Measurements from ENCODE around the gene SPSB3.

Gene SPSB3

GRCh38 chr16:1775006-1775845 lies 7.1 kb downstream of the SPSB3 start:
- Histone ChIP-seq H3K36me3 (ENCODE audit: control insufficient read depth in 4 of 4, insufficient read depth in 4 of 4, low read length in 3 of 4) (peaks cover 0 to 64% (median 35%) of the 10 kb centered on the region in 4 experiments), H3K4me3 (ENCODE audit: control insufficient read depth in 1 of 7, extremely low read depth in 1 of 7, insufficient read depth in 4 of 7, low read depth in 2 of 7, low read length in 6 of 7) (no peak overlapping the region), H3K4me1 (ENCODE audit: control extremely low read depth in 1 of 4, control insufficient read depth in 4 of 4, insufficient read depth in 4 of 4, low read length in 3 of 4) (peaks cover 5 to 32% (median 31%) of the 10 kb centered on the region in 4 experiments), H3K9me3 (ENCODE audit: control extremely low read depth in 1 of 5, control insufficient read depth in 4 of 5, insufficient read depth in 2 of 5, low read depth in 1 of 5, low read length in 4 of 5) (no peaks in the 10 kb centered on the region), H3K27me3 (replicated peaks in 2 of 5; ENCODE audit: control insufficient read depth in 4 of 5, insufficient read depth in 5 of 5, low read length in 4 of 5) (no peaks in the 10 kb centered on the region), H3K27ac (ENCODE audit: insufficient read depth in 1 of 2, low read depth in 1 of 2, low read length in 2 of 2, poor library complexity in 1 of 2, severe bottlenecking in 2 of 2) (no peak overlapping the region)
- no peak for DNase-seq
- POLR2A ChIA-PET: interaction anchor here (0.6 kb wide), 1 partner anchor 25 kb away, joined by 3 read pairs; no protein-coding TSS in a partner anchor
- CTCF ChIA-PET: interaction anchor here (1.0 to 1.6 kb wide), 4 partner anchors 7 to 151 kb away, joined by 3 to 9 read pairs (median 4); partner anchors contain the start of genes NUBP2 and SPSB3
- 96% methylated on average over 29 of the region's 30 CpGs for WGBS (ENCODE audit: insufficient coverage)

DNA sequence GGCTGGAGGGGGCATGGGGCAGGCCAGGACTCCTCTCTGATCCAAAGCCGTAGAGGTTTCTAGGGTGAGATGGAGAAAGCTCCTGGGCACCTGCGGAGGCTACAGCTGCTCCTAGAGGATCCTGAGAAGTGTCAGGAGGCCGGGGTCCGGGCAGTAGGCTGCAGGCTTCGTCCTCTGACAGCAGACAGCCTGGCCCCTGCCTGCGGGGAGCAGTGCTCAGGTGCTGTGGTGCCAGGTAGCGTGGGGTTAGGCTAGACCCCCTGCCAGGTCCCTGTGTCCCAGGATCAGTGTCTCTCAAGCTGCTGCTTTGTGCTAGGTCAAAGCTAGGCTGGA lies 8.0 kb downstream of the SPSB3 start:
- CTCF ChIA-PET: interaction anchor here (1.0 to 2.3 kb wide), 5 partner anchors 8 to 152 kb away, joined by 3 to 10 read pairs (median 4); partner anchors contain the start of genes NUBP2 and SPSB3
- Histone ChIP-seq H3K9me3 (ENCODE audit: control extremely low read depth in 1 of 5, control insufficient read depth in 4 of 5, insufficient read depth in 2 of 5, low read depth in 1 of 5, low read length in 4 of 5) (no peaks in the 10 kb centered on the region), H3K27ac (ENCODE audit: insufficient read depth in 1 of 2, low read depth in 1 of 2, low read length in 2 of 2, poor library complexity in 1 of 2, severe bottlenecking in 2 of 2) (no peak overlapping the region), H3K27me3 (replicated peaks in 2 of 5; ENCODE audit: control insufficient read depth in 4 of 5, insufficient read depth in 5 of 5, low read length in 4 of 5) (no peaks in the 10 kb centered on the region), H3K4me3 (ENCODE audit: control insufficient read depth in 1 of 7, extremely low read depth in 1 of 7, insufficient read depth in 4 of 7, low read depth in 2 of 7, low read length in 6 of 7) (peak overlapping the region in 5 of 7 experiments; percentile 34 to 94 (median 88)), H3K4me1 (ENCODE audit: control extremely low read depth in 1 of 4, control insufficient read depth in 4 of 4, insufficient read depth in 4 of 4, low read length in 3 of 4) (peaks cover 5 to 34% (median 32%) of the 10 kb centered on the region in 4 experiments), H3K36me3 (ENCODE audit: control insufficient read depth in 4 of 4, insufficient read depth in 4 of 4, low read length in 3 of 4) (peaks cover 0 to 64% (median 29%) of the 10 kb centered on the region in 4 experiments)
- 92% methylated on average over 7 of the region's 7 CpGs for WGBS (ENCODE audit: insufficient coverage)
- POLR2A ChIA-PET: interaction anchor here (0.6 to 1.1 kb wide), 2 partner anchors 7 to 97 kb away, joined by 3 read pairs; partner anchors contain the start of gene JPT2
- no peak for DNase-seq

DNA sequence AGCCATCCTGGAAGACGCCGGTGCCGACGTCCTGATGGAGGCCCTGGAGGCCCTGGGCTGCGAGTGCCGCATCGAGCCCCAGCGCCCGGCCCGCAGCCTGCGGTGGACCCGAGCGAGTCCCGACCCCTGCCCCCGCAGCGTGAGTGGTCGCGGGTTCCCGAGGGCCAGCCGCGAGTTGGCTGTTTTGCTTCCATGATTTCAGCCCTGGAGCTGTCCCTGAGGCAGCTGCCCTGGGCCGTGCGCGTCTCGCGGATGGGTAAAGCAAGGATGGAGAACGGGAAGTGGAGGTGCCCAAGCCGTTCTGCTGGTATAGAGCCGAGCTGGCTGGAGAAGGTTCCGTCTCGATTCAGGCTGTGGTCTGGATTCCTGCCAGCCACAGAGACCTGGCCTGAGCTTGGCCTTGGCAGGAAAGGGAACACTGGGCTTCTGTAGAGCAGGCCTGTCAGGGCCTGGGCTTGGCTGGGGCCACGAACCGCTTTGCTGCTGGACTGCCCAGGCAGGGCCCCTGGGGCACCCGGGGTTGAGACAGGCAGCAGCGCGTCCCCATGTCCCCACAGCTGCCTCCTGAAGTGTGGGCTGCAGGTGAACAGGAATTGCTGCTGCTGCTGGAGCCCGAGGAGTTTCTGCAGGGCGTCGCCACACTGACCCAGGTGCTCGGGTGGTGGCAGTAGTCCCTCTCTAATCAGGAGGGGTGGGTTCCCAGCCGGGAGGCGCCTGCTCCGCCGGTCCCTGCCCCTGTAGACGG lies 8.5 kb downstream of the SPSB3 start:
- POLR2A ChIA-PET: interaction anchor here (0.6 to 1.1 kb wide), 2 partner anchors 8 to 96 kb away, joined by 3 read pairs; partner anchors contain the start of gene JPT2
- Histone ChIP-seq H3K36me3 (ENCODE audit: control insufficient read depth in 4 of 4, insufficient read depth in 4 of 4, low read length in 3 of 4) (peaks cover 0 to 64% (median 27%) of the 10 kb centered on the region in 4 experiments), H3K9me3 (ENCODE audit: control extremely low read depth in 1 of 5, control insufficient read depth in 4 of 5, insufficient read depth in 2 of 5, low read depth in 1 of 5, low read length in 4 of 5) (no peaks in the 10 kb centered on the region), H3K27me3 (replicated peaks in 2 of 5; ENCODE audit: control insufficient read depth in 4 of 5, insufficient read depth in 5 of 5, low read length in 4 of 5) (no peaks in the 10 kb centered on the region), H3K4me3 (ENCODE audit: control insufficient read depth in 1 of 7, extremely low read depth in 1 of 7, insufficient read depth in 4 of 7, low read depth in 2 of 7, low read length in 6 of 7) (peak overlapping the region; percentile 69 to 94 (median 84)), H3K4me1 (ENCODE audit: control extremely low read depth in 1 of 4, control insufficient read depth in 4 of 4, insufficient read depth in 4 of 4, low read length in 3 of 4) (peaks cover 5 to 34% (median 32%) of the 10 kb centered on the region in 4 experiments), H3K27ac (ENCODE audit: insufficient read depth in 1 of 2, low read depth in 1 of 2, low read length in 2 of 2, poor library complexity in 1 of 2, severe bottlenecking in 2 of 2) (peak overlapping the region; percentile 66 to 79)
- CTCF ChIA-PET: interaction anchor here (1.0 to 2.3 kb wide), 5 partner anchors 8 to 153 kb away, joined by 3 to 10 read pairs (median 4); partner anchors contain the start of genes NUBP2 and SPSB3
- DNase-seq: peak in 2 of 3 donors; percentile 15 to 41
- WGBS (ENCODE audit: insufficient coverage): 12% methylated on average over 37 of the region's 45 CpGs

GRCh38 chr16:1772908-1773702 lies 9.3 kb downstream of the SPSB3 start, which contains the start of gene MRPS34:
TSS of gene MRPS34 (minus strand) at chr16:1773134. CDS start at chr16:1773119, 15 bp downstream.
- peak; percentile 82 to 87 (median 85) for DNase-seq
- ChIA-PET POLR2A (interaction anchor here (0.7 to 1.5 kb wide), 3 partner anchors 9 to 40 kb away, joined by 3 to 4 read pairs (median 3); partner anchors contain the start of genes NUBP2 and SPSB3), CTCF (interaction anchor here (0.6 to 2.3 kb wide), 6 partner anchors 9 to 49 kb away, joined by 3 to 10 read pairs (median 4); partner anchors contain the start of genes NUBP2 and SPSB3)
- H3K27me3 ChIP-seq (replicated peaks in 2 of 5; ENCODE audit: control insufficient read depth in 4 of 5, insufficient read depth in 5 of 5, low read length in 4 of 5): no peaks in the 10 kb centered on the region
- peaks cover 5 to 34% (median 32%) of the 10 kb centered on the region in 4 experiments for H3K4me1 ChIP-seq (ENCODE audit: control extremely low read depth in 1 of 4, control insufficient read depth in 4 of 4, insufficient read depth in 4 of 4, low read length in 3 of 4)
- peaks cover 0 to 65% (median 29%) of the 10 kb centered on the region in 4 experiments for H3K36me3 ChIP-seq (ENCODE audit: control insufficient read depth in 4 of 4, insufficient read depth in 4 of 4, low read length in 3 of 4)
- H3K9me3 ChIP-seq (ENCODE audit: control extremely low read depth in 1 of 5, control insufficient read depth in 4 of 5, insufficient read depth in 2 of 5, low read depth in 1 of 5, low read length in 4 of 5): no peaks in the 10 kb centered on the region
- WGBS (ENCODE audit: insufficient coverage): 0% methylated on average over 101 of the region's 108 CpGs
- peak within 1 kb of the TSS; percentile 66 to 79 for H3K27ac ChIP-seq (ENCODE audit: insufficient read depth in 1 of 2, low read depth in 1 of 2, low read length in 2 of 2, poor library complexity in 1 of 2, severe bottlenecking in 2 of 2)
- H3K4me3 ChIP-seq (ENCODE audit: control insufficient read depth in 1 of 7, extremely low read depth in 1 of 7, insufficient read depth in 4 of 7, low read depth in 2 of 7, low read length in 6 of 7): peak within 1 kb of the TSS; percentile 69 to 94 (median 84)

DNA sequence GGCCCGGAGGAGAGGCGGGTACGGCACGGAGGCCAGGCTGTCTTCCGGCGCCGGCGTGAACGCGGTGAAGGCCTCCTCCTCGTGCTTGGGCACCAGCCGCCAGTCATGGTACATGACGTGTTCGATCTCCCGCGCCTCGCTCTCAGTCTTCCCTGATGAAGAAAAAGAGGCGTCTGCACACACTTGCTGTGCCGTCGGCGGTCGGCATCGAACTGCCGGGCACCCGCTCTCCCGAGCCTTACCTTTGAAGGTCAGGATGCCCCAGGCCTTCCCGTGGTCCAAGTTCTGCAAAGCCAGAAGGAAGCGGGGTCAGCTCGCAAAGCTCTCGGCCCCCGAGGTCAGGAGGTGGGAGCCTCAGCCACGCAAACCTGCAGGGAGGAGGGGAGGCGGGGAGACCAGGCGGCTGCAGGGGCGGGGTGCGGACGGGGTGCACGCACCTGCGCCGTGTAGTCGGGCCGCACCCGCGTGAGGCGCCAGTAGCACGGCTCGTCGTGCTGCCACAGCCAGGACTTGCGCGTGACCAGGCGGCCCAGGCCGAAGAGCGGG lies 9.9 kb downstream of the SPSB3 start, which contains the start of gene EME2:
EME2 (plus strand) TSS at position 449 of the 546 bp plus-strand sequence. CDS start 418 bp downstream, outside the sequence.
- peaks cover 2 to 65% (median 30%) of the 10 kb centered on the region in 4 experiments for H3K36me3 ChIP-seq (ENCODE audit: control insufficient read depth in 4 of 4, insufficient read depth in 4 of 4, low read length in 3 of 4)
- under 1% methylated on average over 53 of the region's 53 CpGs for WGBS (ENCODE audit: insufficient coverage)
- H3K4me3 ChIP-seq (ENCODE audit: control insufficient read depth in 1 of 7, extremely low read depth in 1 of 7, insufficient read depth in 4 of 7, low read depth in 2 of 7, low read length in 6 of 7): peak within 1 kb of the TSS; percentile 69 to 94 (median 84)
- peaks cover 5 to 34% (median 32%) of the 10 kb centered on the region in 4 experiments for H3K4me1 ChIP-seq (ENCODE audit: control extremely low read depth in 1 of 4, control insufficient read depth in 4 of 4, insufficient read depth in 4 of 4, low read length in 3 of 4)
- peak within 1 kb of the TSS; percentile 66 to 79 for H3K27ac ChIP-seq (ENCODE audit: insufficient read depth in 1 of 2, low read depth in 1 of 2, low read length in 2 of 2, poor library complexity in 1 of 2, severe bottlenecking in 2 of 2)
- H3K9me3 ChIP-seq (ENCODE audit: control extremely low read depth in 1 of 5, control insufficient read depth in 4 of 5, insufficient read depth in 2 of 5, low read depth in 1 of 5, low read length in 4 of 5): no peaks in the 10 kb centered on the region
- peak; percentile 10 to 44 (median 20) for DNase-seq
- POLR2A ChIA-PET: interaction anchor here (0.7 to 1.5 kb wide), 2 partner anchors 10 to 40 kb away, joined by 3 to 4 read pairs; partner anchors contain the start of genes NUBP2 and SPSB3
- CTCF ChIA-PET: interaction anchor here (0.6 to 2.3 kb wide), 3 partner anchors 10 to 41 kb away, joined by 3 to 10 read pairs (median 5); partner anchors contain the start of genes NUBP2 and SPSB3
- no peaks in the 10 kb centered on the region for H3K27me3 ChIP-seq (replicated peaks in 2 of 5; ENCODE audit: control insufficient read depth in 4 of 5, insufficient read depth in 5 of 5, low read length in 4 of 5)

Measured in common myeloid progenitor, CD34-positive (primary cell).